ENCODE measurements around the gene DOCK10.
A peak's percentile ranks its signal among the peaks of the same experiment; 100 is the strongest.
"Not testable (repeated sequence)": the region's sequence is repeated elsewhere in the genome, so short reads cannot be mapped to it uniquely, and the experiment has no call there.

The DOCK10 gene

DNA sequence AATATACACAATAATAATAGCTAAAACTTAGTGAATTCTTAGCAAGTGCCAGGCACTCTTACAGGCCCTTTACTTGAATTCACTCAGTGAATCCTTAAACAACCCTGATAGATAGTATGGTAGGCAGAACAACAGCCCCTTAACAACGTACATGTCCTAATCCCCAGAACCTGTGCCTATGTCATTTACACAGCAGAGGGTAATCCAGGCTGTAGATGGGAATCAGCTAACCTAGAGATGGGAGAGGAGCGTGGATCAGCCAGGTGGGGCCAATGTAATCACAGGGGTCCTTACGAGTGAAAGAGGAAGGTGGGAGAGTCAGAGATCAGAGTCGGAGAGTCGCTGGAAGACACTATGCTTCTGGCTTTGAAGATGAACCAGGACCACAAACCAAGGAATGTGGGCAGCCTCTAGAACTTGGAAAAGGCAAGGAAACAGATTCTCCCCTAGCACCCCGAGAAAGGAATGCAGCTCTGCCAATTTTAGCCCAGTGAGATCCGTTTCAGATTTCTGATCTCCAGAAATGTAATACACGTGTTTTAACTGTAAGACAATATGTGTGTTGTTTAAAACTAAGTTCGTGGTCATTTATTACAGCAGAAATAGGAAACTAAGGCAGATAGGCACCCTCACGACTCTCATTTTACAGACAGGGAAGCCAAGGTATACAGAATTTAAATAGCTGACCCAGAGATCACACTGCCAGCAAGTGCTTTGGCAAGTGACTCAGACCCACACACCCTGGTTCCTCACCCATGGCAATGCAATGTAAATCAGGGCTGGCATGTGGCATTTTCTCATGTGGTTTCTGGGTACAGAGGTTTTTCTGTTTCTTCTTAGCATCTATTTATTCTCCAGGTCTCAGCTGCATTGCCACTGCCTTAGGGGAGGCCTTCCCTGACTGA is 68.9 kb downstream of the DOCK10 start:
- DNase-seq, result peak; percentile 14

DNA sequence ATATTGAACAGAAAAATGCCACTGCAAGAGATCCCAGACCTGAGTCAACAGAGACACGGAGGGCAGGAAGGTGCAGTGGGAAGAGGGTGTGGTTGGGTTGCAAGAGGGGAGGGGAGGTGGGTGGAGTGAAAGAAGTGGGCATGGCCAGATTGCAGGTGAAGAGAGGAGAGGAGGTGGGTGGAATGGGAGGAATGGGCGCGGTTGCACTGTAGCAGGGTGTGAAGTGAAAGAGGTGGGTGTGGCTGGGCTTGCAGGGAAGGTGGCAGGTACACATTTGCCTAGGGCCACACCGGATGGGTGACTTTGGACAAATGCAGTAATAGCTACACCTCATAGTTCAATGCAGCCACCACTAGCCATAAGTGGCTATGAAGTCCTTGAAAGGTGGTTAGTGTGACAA is 71.1 kb downstream of the DOCK10 start:
- no peak for DNase-seq

DNA sequence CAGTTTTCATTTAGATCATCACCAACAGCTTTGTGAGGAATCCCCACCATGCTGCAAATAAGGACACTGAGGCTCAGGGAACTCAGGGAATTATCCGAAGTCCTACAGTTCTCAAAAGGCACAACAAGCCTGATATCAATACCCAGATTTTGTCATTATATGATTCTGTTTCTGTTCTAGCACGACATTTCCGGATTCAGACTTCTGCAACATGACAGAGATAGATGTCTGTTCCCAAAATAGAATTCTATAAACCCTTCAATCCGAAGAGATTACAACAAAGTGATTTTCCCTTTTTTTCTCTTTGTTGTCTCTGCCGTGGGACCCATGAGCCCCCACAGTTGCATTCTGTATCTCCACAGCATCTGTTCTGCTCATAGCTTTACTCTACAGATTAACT is 72.0 kb downstream of the DOCK10 start:
- no peak for DNase-seq

DNA sequence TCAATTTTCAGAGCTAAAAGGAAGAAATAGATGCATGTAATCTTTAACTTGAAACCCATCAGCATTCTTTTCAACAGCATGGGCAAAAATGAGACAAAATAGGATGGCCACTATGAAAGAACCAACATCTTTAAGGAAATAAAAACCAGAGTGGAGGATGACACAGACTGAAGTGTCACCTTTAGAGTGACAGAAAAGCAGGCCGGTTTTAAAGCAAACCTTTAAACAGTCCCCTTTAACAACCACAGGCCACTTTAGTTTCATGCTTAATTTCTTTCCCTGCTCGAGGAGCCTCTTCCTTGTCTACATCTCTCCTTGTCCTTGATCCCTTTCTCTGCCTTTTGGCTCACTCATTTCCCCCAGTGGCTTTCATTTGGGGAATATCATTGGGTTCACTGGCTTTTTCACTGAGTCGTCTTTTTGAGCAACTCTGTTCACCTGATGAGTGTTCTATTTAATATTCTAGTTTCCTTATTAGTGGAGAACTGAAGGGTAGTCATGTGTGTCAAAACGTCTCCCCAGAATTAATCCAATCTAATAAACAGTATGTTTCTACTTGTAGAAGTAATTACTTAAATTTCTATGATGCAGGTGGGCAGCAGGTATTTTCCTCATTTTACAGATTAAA is 72.5 kb downstream of the DOCK10 start:
- DNase-seq, result no peak

DNA sequence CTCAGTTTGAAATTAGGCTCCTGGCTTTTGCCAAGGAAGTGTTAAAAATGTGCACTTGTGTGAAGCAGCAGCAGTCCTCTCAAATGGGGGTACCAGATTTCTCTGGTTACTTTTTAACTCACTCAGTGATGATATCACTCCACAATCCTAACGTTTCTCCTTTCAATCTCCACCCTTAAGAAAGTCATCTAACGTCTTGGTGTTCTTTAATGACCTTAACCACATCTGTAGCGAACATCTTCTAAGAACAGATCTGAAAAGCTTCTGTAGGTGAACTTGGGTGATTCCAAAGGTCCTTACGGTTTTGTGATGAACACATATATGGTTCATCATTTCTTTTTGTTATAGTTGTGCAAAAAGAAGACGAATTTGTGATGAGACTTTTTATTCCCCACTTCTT is 73.2 kb downstream of the DOCK10 start:
- no peak for DNase-seq

DNA sequence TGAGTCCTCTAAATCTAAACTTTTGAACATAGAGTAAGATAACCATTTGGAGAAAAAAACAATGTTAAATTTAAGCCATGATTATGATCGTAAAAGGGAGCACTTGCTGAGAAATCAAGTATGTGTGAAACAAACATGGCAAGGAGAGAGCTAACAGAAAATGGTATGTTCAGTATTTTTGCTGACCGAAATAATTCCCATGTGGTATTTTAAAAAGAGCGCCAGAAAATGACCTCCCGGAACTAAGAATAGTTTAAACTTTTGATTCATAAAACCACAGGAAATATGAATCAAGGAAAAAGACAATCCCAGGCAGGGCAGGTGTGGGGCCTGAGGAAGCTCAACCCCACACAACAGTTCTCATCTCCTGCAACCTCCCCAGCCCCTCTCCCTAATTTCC is 74.2 kb downstream of the DOCK10 start:
- DNase-seq, result no peak

DNA sequence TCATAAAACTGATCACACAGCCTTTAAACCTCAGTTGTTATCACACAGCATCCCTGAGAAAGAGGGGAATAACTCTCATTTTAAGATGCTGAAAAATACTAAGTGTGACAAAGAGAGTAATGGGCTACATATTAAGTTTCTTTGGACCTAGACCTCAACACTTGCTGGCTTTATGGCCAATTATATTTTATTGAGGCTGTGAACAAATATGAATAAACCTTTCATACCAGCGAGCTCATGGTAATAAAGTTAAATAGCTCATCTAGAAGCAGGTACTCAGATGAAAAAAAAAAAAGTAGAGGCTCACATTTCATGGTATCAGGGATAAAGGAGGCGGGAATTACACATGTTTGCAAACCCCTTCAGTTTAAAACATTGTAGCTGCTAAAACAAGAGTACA is 75.7 kb downstream of the DOCK10 start:
- no peak for DNase-seq

DNA sequence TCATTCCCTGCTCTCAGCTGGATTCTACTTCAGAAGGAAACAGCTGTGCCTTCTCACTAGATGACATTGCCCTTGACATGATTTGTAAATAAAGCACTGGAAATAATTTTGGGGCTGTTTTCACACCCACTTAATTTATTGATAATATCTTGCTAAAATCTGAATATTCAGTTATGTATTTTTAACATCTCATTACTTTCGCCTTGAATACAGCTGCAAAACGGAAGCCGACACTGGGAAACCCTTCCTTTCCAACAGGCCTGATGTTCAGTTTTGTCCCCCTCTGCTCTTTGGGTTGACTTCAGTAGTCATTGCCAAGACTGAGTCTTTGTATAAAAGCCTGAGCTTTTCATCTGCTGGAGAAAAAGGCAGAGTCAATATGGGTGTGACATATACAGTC is 82.7 kb downstream of the DOCK10 start:
- DNase-seq, result no peak

DNA sequence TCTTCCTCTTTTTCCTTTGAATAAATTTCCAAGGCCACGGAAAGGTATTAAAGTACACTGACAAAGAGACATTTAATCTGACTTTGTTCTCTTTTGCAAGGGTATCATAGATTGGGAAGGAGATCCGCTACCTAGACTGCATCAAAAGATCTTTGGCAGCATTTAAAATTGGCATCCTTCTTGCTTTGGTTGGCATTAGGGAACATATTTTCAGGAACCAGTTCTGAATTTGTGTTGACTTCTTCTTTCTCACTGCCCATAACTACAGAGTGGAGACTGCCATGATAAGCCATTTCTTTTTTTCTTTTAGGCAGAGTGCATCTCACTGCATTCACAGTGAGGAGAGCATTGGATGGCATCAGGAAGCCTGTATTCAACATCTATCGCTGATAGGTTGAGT is 83.4 kb downstream of the DOCK10 start:
- DNase-seq, result no peak

DNA sequence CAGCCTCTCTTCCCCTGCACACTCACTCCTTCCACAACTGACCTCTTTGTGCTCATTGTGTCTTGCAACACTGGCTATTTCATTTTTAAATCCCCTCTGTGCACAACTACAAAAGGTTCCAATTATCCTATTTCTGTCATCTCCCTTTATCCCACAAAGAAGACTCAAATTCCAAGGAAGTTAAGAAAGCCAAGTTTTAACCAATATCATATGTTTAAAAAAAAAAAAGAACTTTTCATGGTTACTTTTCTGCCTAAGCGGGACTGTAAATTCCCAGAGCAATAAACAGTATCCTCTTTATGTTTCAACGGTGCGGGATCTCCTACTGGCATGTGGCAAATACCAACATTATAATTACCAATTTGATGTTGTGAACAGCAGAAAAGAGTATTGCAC is 83.8 kb downstream of the DOCK10 start:
- DNase-seq, result no peak

DNA sequence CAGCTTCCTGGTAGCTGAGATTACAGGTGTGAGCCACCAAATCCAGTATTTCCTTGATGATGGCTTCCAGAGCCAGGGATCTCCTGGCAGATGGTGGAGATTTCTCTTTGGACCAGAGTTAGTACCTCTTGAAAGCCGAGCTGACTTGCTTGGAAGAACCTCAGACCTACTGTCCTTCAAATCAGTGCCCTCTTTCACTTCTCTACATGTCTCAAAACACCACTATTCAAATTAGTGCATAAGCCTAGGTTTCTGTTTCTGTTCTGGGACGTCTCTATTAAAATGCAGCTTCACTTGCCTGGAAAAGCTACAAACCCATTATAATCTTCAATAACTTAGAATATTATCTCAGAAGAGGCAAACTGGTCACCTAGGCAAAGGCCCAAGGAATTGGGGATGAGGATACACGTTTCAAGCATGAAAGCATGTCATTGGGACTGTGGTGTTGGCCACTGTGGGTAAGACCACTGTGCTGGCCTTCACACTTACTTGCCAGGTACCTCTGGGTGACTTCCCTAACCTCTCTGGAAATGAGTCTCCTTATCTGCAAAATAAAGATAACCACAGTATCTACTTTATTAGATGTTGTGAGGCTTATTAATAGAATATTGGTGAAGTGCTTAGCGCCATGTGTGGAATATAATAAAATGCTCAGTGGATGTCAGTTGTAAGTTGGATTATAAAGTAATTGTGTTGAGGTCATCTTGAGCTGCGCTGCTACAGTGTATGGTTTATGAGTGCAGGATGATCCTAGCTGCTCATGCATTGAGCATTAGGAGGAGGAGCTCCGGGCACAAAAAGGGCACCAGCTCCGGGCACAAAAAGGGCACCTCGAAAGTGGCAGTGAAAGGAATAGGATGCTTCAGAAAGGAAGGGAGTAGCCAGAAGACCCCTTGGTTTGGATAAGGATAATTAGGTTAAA is 84.5 kb downstream of the DOCK10 start:
- no peak for DNase-seq

DNA sequence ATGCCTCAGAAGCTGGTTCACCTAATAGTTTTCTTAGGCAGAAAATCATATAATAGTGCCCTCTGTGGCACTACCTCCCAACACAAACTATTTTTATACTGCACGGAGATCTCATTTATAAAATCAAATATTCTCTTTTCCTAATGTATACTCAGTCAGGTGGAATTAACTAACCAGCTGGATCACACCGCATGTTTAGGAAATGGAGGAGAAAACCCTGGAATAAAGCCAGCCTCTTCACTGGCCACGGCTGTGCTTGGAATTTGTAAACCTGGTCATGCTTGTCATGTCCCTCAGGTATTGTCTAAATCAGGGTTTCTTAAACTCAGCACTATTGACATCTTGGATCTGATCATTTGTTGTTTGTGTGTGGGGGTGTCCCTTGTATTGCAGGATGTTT is 85.6 kb downstream of the DOCK10 start:
- DNase-seq, result no peak

DNA sequence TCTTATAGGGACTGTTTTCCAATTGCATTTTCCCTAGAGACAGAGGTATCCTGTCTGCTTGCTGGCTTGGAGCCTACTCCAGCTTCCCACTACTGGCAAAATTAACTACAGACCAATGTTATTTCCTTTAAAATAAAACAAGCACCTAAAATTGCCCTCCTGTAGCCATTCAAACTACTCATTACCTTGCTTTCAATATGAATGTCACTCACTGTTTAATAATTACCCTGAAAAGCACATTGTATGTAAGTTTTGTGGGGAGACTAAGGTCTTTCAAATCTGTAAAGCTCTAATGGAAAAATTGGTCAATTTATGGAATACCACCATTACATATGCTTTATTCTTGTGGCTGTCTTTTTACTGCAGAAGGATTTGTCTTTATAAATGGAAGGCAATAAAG is 87.3 kb downstream of the DOCK10 start:
- DNase-seq, result no peak

DNA sequence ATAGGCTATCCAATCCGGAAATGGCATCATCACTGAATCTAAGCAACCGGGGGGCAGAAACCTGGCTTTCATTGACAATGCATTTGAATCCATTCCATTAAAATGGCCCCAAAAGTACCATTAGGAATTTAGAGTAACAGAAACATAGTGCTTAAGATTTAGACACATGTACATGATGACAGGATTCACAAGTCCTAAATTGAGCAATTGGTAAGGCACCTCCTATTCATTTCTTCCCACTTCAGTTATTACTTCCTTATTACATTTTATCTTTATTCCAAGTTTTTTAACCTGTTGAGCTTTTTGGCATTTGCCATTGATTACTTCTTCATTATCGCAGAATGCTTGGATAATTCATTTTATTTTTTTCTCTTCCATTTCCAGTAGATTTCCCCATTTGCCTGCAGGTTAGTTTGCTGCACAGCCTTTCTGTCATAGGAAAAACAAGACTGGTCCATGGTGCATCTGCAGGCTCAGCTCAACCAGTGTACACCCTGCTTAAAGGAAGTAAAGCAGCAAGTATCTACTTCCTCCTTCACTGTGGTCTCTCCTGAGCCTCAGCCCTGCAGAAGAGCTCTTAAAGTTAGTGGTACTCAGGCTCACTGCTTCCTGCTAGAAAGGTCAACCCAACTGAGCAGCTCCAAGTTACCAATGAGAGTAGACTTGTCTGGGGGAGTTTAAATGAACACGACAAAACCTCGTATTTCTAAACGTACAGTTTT is 89.2 kb downstream of the DOCK10 start:
- DNase-seq, result no peak

DNA sequence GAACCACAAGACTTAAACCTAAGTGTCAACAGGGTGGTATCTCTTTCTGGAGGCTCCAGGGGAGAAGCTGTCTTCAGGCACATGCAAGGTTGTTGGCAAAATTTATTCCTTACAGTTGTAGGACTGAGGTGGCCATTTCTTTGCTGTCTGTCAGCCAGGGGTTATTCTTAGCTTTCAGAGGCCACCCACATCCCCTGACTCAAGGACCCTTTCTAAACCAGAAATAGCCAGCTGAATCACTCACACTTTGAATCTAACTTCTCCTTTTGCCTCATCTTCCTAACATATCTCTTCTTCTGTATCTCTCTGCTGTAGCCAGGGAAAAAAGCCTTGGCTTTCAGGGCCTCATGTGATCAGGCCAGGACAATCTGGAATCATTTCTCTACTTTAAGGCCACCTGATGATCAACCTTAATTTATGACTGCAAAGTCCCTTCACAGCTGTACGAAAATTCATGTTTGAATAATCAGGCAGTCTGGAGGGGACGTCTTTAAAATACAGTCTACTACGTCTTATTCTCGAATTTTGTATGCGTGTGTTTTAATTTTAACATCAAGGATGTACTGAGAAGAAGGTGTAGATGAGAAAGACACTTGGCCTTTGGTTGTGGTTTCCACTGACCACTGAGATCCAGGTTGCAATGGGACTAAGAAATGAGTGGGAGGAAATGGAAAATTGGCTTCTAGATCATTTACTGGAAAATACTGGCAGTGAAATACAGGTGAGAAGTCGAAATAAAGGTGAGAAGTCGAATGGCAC is 90.4 kb downstream of the DOCK10 start:
- DNase-seq, result no peak

DNA sequence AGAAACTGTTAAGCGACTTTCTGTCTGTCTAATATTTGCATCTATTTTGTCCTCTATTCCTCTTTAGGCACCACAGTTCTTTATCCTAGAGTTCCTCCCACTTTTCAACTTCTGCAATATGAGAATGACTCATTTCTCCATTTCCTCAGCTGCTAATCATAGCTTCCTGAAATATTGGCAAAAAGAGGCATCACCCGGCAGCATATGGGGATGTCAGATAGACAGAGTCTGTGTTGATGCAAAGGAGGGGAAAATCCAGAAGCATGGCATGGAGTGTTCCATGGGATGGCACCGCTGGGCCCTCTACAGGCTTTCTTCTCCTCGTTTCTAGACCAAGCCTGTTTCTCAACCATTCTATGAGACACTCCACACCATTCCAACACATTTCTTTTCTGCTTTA is 93.4 kb downstream of the DOCK10 start:
- no peak for DNase-seq

DNA sequence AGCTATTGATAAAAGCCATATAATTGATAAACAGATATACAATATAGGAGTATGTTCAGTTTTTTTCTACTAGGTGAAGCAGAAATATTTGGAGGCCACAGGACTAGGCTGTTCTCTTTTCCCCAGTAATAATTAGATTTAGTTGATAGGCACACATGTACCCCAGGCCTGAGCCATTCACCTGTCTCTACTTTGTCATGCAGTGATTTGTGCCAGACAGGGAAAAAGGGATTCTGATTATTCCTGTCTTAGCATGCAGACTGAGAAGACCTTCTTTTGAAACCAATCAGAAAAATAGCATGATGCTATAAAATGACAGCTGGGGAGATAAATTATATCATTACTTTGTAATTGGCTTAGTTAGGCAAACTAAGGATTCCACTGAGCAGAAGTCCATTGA is 94.3 kb downstream of the DOCK10 start:
- no peak for DNase-seq

DNA sequence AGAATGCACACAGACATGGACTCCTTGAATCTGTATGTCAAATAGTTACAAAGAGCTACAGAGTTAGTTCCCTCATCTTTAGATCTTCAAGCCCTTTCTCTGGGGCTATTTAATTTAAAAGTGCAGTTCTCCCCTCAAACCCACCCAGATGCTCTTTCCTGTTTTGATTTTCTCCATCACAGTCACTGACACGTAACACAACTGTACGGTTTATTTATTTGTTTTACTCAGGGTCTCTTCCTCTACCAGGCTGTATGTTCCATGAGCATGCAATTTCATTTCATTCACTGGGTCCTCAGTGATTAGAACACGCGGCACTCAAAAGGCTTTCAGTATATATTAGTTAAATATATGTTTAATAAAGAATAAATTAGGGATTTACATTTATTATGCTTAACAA is 94.7 kb downstream of the DOCK10 start:
- no peak for DNase-seq

DNA sequence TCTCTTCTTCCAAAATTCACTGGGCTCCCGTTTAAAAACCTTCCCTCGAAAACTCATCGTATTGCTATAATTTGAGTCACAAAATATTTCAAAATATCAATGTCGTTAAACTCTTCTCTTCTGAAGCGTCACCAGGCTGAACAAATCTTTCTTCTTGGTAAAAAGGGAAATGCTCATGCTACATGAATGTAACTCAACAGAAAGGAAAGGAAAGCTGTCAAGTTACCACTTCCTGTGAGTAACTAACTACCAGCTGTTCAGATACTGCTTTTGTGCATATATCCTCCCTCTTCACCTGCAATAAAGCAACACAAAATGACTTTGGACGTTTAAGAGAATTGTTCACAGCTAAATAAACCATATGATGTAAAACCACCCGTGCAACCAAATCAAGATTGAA is 95.4 kb downstream of the DOCK10 start:
- no peak for DNase-seq

DNA sequence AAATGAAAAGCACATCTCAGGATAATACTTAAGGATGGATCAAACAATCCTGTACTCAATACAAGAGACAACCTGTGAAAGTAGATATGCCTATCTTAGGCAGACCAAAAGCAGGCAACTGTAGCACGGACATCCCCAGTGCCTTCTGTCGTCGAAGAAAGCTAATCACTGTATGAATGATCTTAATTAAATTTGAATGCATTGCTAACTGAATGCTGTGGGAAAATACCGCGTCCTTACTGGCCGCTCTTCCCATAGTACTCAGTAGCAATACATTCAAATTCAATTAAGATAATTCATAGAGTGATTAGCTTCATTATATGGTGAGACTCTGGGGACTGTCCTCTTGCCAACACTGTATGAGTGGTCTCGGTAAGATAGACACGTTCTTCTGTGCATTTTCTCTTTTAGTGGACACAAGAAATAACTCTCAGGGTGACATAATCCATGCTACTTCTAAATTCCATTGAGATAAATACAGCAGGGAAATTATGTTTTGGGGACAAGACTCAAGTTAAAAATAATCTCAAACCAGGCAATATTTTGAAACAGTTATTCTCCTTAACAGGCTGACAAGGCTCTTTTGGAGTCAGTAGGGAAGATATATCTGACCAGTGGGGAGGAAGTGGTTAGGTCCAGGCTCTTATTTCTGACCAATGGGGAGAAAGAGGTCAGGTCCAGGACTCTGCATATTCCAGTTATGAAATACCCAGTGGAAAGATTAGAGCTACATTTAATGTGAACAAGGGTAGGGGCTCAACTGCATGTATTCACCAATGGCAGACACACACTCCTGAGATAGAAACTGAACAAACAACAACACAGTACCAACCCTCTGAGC is 97.3 kb downstream of the DOCK10 start:
- DNase-seq, result no peak

DNA sequence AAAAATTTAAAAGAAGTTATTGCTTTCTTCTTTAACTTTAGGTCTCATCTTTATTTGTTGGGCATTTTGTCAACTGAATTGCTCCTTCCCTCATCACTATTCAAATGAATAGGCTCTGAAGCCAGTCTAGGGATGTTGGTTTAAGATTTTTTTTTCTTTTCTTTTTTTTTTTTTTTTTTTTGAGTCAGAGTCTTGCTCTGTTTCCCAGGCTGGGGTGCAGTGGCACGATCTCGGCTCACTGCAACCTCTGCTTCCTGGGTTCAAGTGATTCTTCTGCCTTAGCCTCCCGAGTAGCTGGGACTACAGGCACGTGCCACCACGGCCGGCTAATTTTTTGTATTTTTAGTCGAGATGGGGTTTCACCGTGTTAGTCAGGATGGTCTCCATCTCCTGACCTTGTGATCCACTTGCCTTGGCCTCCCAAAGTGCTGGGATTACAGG is 98.6 kb downstream of the DOCK10 start:
- not testable (repeated sequence) for DNase-seq

Data from activated T-cell treated with anti-CD3 and anti-CD28 coated beads for 4 hours (primary cell).